IPS DF 19.7 (cell line): ENCODE results near the gene IL1RL1.

Experiments used
- DNase-seq: peaks from one replicate; pipeline ENCODE4 v3.0.0-alpha.2; 2013; ENCODE audit warnings: low read depth, low spot score

Gene IL1RL1

GRCh38 chr2:102310964-102311640 lies at the start of gene IL1RL1:
IL1RL1 (plus strand) TSS chr2:102311563; CDS start chr2:102338265, 26,702 bp downstream.
- no peak for DNase-seq

GRCh38 chr2:102262216-102263129 lies 48.9 kb upstream of the IL1RL1 start:
- DNase-seq = no peak

GRCh38 chr2:102264952-102265351 lies 46.4 kb upstream of the IL1RL1 start:
- no peak for DNase-seq

GRCh38 chr2:102266204-102266603 lies 45.2 kb upstream of the IL1RL1 start:
- DNase-seq = no peak

- DNase-seq = no peak
These were observed 43.6 kb upstream of the IL1RL1 start for GRCh38 chr2:102267774-102268173.

GRCh38 chr2:102268510-102269199 lies 42.7 kb upstream of the IL1RL1 start:
- DNase-seq = no peak

GRCh38 chr2:102269200-102269524 lies 42.2 kb upstream of the IL1RL1 start:
- DNase-seq = no peak

- DNase-seq = no peak
These were observed 39.5 kb upstream of the IL1RL1 start for GRCh38 chr2:102271844-102272243.

- no peak for DNase-seq
These were observed 37.6 kb upstream of the IL1RL1 start for GRCh38 chr2:102273619-102274211.

- no peak for DNase-seq
These were observed 34.7 kb upstream of the IL1RL1 start for GRCh38 chr2:102276549-102277201.

GRCh38 chr2:102277202-102277700 lies 34.1 kb upstream of the IL1RL1 start:
- no peak for DNase-seq

- DNase-seq = no peak
These were observed 32.5 kb upstream of the IL1RL1 start for GRCh38 chr2:102278720-102279390.

GRCh38 chr2:102279391-102279735 lies 32.0 kb upstream of the IL1RL1 start:
- DNase-seq = no peak

GRCh38 chr2:102282678-102283091 lies 28.7 kb upstream of the IL1RL1 start:
- no peak for DNase-seq

- DNase-seq = no peak
These were observed 27.4 kb upstream of the IL1RL1 start for GRCh38 chr2:102283996-102284395.

GRCh38 chr2:102284611-102285010 lies 26.8 kb upstream of the IL1RL1 start:
- no peak for DNase-seq

- no peak for DNase-seq
These were observed 26.0 kb upstream of the IL1RL1 start for GRCh38 chr2:102285368-102285767.

GRCh38 chr2:102286041-102286440 lies 25.3 kb upstream of the IL1RL1 start:
- no peak for DNase-seq

- DNase-seq = no peak
These were observed 22.2 kb upstream of the IL1RL1 start for GRCh38 chr2:102289129-102289528.

GRCh38 chr2:102290594-102290993 lies 20.8 kb upstream of the IL1RL1 start:
- no peak for DNase-seq
